Stimulated activated naive CD4-positive, alpha-beta T cell (primary cell): ENCODE measurements around the gene NUP210.
"Not testable (repeated sequence)": the region's sequence is repeated elsewhere in the genome, so short reads cannot be mapped to it uniquely, and the experiment has no call there.

Source experiments
- DNase-seq, 6 experiments: peaks; one replicate each; lab custom pipeline; 2025; lab: John Stamatoyannopoulos, UW

NUP210 gene

DNA sequence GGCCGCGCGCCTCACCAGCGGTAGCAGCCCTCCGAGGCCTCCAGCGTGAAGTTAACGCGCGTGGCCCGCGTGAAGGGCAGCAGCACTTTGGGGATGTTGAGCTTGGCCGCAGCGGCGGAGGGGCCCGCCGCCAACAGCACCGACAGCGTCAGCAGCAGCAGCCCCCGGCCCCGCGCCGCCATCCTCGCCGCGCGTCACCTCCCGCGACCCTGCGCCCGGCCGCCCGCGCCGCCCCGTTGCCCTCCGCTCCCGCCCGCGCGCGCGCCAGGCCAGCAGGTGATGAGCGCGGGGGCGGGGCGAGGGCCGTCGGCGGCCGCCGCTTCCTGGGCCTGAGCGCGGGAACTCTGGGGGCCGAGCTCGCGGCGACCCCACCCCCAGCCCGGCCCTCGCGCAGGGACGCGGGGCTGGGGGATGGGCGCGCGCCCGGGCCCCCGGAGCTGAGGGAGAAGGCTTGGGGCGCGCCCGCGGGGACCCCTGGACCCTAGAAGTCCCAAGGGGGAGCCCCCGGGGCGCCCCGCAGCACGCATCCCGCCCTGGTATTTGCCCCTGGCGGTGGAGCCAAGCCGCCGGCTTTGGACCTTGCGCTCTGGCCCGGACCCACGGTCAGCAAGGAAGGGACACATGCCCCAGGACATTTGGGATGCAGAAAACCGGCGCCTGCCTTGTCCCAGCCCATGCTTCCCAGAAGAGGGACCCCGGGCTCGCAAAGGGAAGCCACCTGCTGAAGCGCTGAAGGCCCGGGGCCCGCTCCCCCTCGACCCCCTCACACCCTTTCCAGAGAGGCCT, at the start of gene NUP210:
TSS of gene NUP210 (minus strand) at position 278 of the 786 bp plus-strand sequence. CDS start at position 182, 96 bp downstream.
- peak in 5 of 6 experiments; percentile 34 to 61 (median 49) for DNase-seq

DNA sequence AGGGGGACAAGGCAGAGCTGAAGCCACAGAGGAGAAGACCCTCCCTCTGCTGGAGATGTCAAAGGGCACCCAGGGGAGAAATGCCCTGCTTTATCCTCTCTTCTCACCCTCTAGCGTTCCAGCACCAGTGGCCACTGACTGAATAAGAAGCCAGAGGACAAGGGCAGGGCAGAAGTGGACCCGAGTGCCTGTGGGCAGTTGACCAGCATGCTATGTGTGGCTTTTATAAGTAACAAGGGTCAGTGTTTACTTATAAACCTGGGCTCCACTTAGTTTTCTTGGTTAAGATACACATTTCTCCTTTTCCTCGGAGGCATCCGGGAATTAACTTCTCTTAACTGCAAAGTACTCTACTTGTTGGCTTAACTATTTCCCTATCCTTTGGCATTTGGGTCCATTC, 46.7 kb upstream of the NUP210 start:
- DNase-seq: no peak

DNA sequence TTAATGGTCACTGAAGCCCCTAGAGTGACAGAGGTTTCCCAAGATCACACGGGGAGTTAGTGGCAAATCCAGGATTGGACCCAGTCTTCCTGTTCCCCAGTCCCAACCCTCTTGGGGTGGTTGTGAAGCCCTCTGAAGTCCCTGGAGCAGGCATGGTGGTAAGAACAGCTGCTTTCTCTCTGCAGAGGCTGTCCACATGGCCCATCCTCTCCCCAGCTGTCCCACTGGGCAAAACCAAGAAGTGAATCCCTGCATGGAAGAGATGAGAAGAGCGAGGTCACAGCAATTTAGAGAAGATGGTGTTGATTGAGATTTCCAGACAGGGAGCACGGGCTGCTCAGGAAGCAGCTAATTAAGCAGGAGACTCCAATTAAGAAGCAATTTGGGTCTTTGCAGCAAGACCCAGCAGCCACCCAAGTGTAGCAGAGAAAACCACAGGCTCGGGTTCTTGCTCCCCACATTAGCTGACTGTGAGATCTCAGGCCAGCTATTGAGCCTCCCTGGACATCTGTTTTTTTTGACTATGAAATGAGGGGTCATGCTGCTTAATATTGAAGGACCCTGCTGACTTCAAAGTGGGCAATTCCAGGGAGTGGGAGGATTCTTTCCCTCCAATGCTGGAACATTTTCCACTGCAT, 45.2 kb upstream of the NUP210 start:
- no peak for DNase-seq

DNA sequence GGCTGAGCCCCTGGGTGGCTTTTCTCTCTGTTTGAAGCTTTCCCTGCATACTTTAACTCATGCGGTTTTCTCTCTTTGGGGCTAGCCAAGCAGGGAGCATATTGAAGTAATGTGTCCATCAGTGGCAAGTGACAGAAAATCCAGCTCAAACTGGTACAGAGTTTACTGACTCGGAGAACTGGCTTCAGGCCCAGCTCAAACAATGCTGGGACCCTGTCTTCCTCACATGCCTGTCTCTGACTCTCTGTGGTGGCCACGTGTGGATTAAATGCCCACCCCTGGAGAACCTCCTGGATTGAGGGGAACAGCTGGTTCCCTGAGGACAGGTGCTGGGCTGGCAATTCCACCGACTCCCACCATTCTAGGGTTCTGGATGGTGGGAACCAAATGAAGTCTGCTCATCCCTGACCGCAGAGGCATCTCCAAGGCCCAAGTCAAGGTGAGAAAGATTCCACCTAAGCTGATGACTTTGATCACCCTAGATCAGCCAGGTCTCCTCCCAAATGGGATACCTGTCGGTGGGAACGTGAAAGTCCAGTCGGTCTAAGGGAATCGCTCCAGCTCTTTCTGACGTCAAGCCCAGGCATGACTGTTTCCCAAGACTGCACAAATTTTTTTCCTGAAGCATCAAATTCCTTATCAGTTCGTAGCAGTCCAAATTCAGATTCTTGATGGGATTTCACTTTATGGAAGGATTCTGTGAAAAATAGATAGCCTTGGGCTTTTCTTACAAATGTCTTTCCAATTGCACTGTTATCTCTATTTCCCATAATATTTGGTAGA, 43.7 kb upstream of the NUP210 start:
- DNase-seq: no peak

DNA sequence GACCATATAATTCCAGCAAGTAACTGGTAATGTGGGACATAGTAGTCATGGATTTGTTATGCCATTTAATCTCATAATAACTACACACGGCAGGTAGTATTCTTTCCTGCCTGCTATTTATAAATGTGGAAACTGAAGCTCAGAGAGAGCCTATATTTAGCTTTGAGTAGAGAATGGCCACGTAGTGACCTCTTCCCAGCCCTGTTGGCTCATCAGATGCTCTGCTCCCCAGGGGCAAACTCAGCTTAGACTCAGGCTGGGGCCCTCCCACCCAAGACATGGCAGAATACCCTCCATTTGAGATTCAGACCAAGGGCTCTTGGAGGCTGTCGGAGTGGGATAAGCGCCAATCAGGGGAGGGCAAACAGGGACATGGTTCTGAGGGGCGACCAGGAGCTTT, 42.7 kb upstream of the NUP210 start:
- DNase-seq: no peak

DNA sequence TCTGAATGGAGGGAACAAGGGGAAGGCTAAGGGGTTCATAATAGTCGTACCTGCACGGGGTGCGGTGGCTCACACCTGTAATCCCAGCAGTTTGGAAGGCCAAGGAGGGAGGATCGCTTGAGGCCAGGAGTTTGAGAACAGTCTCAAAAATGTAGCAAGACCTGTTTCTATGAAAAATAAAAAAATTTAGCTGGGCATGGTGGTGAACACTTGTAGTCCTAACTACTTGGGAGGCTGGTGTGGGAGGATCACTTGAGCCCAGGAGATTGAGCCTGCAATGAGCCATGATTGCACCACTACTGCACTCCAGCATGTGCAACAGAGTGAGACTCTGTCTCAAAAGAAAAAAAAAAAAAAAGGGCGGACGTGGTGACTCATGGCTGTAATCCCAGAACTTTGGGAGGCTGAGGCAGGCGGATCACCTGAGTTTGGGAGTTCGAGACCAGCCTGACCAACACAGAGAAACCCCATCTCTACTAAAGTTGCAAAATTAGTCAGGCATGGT, 42.1 kb upstream of the NUP210 start:
- DNase-seq: no peak

DNA sequence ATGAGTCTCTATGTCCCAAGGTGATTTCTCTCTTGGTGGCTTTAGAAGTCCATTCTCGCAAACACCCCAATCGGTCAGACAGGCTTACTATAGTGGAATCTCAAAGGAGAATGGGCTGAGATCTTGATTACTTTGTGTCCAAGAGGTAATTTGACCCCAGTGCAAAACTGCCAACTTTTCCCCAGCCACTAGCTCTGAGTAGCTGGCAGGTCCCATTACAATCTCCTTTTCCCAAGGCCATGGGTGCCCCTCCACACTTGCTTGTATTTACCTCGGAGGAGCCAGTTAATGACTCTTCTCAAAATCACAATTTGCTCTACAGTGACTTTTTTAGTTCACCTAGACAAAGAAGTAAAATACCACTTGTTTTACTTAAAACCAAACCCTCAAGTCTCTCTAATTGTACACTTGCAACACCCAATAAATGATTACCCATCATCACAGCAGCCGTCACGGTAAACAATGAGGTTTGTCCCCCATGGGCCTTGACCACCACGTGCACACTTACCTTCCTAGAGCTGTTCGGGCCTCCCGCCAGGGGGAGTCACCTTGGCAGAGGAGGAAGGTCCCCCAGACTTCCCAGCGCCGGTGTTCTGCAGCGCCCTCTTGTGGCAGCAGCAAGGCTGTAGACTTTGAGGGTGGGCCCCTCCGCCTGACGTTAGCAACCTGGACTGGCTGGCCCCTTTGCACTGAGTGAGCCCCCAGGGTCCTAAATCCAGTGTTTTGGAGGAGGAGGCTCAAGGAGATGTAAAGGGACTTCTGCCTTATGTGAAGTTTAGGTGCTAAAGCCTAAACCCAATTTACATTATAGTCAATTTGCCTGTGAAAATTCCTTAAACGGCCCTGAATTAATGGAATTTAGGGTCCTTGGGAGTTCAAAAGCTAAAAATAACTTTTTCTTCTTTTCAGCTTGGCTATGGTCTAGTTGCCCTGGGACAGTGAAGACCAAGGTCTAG, 41.3 kb upstream of the NUP210 start:
- DNase-seq: peak; percentile 43 to 76 (median 68)

DNA sequence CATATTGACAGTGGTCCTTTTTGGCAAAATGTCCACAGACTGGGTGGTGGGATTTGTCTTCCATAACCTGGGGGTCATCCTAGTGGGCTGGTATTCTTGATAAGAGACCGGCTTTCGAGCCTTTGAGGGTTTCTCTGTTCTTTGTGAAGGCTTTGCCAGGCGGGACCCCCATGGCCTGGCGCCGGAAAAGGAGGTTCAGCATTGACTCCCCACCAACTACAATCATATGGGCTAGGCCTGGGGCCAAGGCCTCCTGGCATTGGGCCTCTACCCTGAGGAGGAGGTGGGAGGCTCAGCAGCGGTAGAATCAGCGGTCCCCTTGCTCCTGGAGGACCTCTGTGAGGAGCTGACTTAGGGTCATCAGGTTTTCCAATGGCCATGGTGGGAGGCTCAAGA, 40.2 kb upstream of the NUP210 start:
- DNase-seq: no peak

DNA sequence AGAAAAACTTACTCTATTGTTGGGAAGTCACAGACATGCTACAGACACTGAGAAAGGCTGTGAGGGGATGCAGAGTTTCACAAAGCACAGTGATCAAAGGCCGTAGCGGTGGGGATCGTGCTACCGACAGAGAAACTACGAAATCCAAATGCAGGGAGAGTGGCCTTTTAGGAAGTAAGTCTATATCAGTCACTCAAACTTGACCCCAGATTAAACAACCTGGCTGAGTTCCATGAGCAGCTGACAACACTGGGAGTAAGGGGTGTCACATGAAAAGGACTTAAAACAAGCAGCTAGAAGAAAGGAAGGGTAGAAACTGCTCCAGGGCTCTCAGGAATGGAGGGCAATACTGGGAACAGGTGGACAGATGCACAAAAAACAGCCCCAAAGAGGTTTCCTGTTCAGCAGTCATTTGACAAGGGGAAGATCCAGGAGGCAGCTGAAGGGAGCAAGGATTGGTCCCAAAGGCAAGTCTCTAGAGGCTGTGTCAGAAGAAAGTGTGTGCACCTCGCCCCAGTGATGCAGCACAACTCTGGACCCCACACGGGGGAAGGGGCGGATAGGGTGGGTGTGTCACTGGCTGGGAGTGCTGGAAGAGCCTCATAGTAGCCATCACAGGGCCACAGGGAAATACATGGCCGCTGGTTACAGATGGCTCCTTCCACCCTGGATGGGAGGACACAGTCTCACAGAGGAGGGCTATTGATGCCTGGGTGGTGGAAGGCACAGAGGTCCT, 39.7 kb upstream of the NUP210 start:
- DNase-seq: no peak

DNA sequence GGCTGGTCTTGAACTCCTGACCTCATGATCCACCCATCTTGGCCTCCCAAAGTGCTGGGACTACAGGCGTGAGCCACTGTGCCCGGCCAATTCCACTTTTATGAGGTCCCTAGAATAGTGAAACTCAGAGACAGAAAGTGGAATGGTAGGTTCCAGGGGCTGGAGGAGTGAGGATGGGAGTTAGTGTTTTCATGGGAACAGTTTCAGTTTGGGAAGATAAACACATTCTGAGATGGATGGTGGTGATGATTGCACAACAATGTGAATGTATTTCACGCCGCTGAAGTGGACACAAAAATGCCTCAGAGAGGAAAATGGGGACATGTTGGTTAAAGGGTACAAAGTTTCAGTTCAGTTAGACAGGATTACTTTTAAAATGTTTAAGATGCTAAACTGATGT, 37.5 kb upstream of the NUP210 start:
- DNase-seq: no peak

DNA sequence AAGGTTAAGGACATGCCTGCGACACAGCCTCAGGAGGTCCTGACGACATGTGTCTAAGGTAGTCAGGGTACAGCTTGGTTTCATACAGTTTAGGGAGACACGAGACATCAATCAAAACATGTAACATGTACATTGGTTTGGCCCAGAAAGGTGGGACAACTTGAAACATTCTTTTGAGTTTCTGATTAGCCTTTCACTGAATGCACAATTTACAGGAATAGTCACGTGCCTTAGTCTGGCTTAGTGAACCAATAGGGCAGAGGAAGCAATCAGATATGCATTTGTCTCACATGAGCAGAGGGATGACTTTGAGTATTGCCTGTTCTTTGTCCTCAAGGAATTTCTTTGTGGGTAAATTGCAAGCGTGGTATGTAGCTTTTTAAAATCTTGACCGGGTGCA, 35.5 kb upstream of the NUP210 start:
- DNase-seq: no peak

DNA sequence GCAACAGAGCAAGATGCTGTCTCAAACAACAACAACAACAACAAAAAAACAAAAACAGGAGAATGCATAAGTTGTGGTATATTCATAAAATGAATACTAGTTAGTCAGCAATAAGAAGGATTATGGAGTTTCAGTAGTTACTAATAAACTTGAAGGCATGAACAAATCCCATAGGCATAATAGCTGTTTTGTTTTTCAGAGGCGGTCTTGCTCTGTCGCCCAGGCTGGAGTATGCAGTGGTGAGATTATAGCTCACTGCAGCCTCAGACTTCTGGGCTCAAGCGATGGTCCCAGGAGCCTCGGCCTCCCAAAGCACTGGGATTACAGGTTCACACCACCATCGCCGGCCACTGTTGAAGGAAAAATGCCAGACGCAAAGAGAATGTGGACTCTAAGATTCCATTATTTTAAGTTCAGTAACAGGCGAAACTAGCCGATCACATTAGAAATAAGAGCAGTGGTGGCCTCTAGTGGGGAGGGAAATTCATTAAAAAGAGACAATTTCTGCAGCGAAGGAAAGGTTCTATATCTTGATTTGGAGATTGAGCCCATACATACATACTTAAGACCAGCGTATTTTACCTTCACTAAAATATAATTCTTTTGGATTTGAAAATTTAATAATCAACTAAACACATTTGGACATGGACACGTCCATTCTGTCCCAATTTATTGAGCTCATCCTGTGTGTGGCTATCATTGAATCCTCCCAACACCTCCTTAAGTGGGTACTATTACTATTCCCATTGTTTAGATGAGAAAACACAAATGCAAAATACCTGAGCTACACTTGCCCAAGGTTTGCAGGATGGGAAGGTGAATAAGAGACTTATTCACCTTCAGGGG, 32.6 kb upstream of the NUP210 start:
- DNase-seq: peak in 5 of 6 experiments; percentile 16 to 68 (median 37)

DNA sequence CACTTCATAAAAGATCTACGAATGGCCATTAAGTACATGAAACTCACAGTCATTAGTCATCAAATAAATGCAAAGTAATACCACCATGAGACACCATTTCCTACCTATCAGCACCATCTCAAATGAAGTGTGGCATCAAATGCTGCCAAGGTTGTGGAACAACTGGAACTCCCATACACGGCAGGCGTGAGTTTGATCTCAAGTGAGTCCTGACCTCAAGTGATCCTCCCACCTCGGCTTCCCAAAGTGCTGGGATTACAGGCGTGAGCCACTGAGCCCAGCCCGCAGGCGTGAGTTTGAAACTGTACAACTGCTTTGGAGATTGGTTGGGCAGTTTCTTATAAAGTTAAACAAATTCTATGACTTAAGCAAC, 31.2 kb upstream of the NUP210 start:
- DNase-seq: peak in 2 of 6 experiments; percentile 23 to 33

DNA sequence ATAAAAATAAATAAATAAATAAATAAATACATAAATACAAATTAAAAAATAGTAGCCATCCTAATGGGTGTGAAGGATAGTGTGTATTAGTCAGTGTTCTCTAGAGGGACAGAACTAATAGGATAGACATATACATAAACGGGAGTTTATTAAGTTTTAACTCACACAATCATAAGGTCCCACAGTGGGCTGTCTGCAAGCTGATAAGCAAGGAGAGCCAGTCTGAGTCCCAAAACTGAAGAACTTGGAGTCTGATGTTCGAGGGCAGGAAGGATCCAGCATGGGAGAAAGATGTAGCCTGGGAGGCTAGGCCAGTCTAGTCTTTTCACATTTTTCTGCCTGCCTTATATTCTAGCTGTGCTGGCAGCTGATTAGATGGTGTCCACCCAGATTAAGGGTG, 22.8 kb upstream of the NUP210 start:
- not testable (repeated sequence) for DNase-seq

DNA sequence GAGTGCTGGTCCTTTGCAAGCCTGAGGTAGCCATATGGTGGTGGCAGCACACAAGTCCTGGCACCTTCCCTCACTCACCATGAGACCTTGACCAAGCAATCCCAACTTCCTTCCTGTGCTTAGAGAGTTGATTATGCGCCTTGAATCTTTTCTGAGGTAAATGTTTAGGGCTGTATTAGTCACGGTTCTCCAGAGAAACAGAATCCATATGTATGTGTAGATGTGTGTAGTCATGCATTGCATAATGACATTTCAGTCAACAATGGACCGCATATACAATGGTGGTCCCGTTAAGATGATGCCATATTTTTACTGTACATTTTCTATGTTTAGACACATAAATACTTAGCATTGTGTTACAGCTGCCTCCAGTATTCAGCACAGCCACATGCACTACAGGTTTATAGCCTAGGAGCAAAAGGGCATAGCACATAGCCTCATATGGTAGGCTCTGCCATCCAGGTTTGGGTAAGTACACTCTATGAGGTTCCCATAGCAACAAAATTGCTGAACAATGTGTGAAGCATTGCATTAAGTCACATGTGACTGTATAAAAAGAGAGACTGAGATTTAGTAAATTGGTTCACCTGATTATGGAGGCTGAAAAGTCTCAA, 20.2 kb upstream of the NUP210 start:
- no peak for DNase-seq

DNA sequence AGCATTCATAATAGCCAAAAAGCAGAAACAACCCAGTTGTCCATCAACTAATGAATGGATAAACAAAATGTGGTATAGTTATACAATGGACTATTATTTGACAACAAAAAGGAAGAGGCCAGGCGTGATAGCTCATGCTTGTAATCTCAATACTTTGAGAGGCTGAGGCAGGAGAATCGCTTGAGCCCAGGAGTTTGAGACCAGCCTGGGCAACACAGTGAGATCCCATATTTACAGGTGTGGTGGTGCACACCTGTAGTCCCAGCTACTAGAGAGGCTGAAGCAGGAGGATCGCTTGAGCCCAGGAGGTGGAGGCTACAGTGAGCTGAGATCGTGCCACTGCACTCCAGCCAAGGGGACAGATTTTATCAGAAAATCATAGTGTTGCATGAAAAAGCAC, 16.1 kb upstream of the NUP210 start:
- not testable (repeated sequence) for DNase-seq

DNA sequence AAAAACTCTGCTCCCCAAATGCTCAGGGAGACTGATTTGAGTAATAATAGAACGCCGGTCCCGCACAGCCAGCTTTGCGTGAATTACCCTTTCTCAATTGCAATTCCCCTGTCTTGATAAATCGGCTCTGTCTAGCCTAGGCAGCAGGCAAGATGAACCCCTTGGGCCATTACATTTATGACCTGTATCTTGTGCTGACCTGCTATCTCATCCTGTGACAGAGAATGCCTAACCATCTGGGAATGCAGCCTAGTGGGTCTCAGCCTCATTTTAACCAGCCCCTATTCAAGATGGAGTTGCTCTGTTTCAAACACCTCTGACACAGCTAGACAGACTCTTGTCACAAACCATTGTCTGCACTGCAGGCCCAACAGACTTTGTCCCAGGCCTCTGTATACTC, 13.8 kb upstream of the NUP210 start:
- no peak for DNase-seq

DNA sequence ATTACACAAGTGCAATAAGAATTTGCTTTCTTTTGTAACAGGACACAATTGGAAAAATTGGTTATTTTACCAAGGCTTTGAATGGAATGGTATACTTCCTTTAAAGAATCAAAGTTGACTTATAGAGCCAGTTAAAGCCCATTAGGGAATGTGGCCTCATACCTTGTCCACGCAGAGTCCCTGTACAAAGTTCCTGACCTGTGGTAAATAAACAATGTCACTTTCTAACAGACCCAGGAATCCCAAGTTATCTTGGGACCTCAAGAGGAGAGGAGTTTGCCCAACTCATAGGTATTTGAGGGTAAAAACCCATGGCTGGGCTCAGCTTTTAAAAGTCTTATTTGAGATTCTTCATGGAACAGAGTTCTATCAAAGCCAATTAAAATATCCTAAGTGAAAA, 12.0 kb upstream of the NUP210 start:
- DNase-seq: no peak

DNA sequence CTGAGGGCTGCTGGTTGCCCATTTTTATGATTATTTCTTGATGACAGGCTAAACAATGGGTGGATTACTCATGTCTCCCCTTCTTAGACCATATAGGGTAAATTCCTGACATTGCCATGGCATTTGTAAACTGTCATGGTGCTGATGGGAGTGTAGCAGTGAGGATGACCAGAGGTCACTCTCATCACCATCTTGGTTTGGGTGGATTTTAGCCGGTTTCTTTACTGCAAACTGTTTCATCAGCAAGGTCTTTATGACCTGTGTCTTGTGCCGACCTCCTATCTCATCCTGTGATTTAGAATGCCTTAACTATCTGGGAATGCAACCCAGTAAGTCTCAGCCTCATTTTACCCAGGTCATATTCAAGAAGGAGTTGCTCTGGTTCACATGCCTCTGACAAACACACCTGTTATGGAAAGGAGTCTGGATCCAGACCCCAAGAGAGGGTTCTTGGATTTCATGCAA, 10.3 kb upstream of the NUP210 start:
- DNase-seq: not testable (repeated sequence)
